ENCODE data around the gene ZMYND11.

GRCh38 chr10:234708-235406, 99.6 kb downstream of the ZMYND11 start:
- no peak for TF ChIP-seq POLR2A (IDR thresholded peaks at IDR 0.05)
- TF ChIP-seq, protein P1, sequence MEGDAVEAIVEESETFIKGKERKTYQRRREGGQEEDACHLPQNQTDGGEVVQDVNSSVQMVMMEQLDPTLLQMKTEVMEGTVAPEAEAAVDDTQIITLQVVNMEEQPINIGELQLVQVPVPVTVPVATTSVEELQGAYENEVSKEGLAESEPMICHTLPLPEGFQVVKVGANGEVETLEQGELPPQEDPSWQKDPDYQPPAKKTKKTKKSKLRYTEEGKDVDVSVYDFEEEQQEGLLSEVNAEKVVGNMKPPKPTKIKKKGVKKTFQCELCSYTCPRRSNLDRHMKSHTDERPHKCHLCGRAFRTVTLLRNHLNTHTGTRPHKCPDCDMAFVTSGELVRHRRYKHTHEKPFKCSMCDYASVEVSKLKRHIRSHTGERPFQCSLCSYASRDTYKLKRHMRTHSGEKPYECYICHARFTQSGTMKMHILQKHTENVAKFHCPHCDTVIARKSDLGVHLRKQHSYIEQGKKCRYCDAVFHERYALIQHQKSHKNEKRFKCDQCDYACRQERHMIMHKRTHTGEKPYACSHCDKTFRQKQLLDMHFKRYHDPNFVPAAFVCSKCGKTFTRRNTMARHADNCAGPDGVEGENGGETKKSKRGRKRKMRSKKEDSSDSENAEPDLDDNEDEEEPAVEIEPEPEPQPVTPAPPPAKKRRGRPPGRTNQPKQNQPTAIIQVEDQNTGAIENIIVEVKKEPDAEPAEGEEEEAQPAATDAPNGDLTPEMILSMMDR (IDR thresholded peaks at IDR 0.05 in 8 of 11, conservative IDR thresholded peaks at IDR 0.05 in 3 of 11): no peak
